GM18868 (cell line): ENCODE data around the gene ZDHHC23.

Experiments used
- ATAC-seq: cut with Tn5 transposase; IDR thresholded peaks from one replicate; pipeline ENCODE4 v1.9.1; 2021; ENCODE audit warnings: mild to moderate bottlenecking, moderate library complexity; ENCODE audit not compliant: unreplicated experiment

The ZDHHC23 gene

GRCh38 chr3:113947372-113948014, at the start of gene ZDHHC23:
Gene ZDHHC23 (plus strand): TSS chr3:113948013. CDS start chr3:113948803, 790 bp downstream.
- ATAC-seq: peak; percentile 77

- no peak for ATAC-seq
Observed at GRCh38 chr3:113898892-113899291, 48.9 kb upstream of the ZDHHC23 start.

GRCh38 chr3:113906568-113907140, 41.2 kb upstream of the ZDHHC23 start:
- ATAC-seq: no peak

- ATAC-seq: no peak
Observed at GRCh38 chr3:113908133-113908532, 39.7 kb upstream of the ZDHHC23 start.

GRCh38 chr3:113910966-113911365, 36.8 kb upstream of the ZDHHC23 start:
- no peak for ATAC-seq

GRCh38 chr3:113912552-113913236, 35.1 kb upstream of the ZDHHC23 start:
- ATAC-seq: peak; percentile 98

GRCh38 chr3:113914646-113915045, 33.2 kb upstream of the ZDHHC23 start:
- no peak for ATAC-seq

- no peak for ATAC-seq
Observed at GRCh38 chr3:113927556-113927955, 20.3 kb upstream of the ZDHHC23 start.

- no peak for ATAC-seq
Observed at GRCh38 chr3:113946831-113947230, 982 bp upstream of the ZDHHC23 start.

GRCh38 chr3:113948015-113948917, 453 bp downstream of the ZDHHC23 start:
- peak; percentile 46 for ATAC-seq

- ATAC-seq: no peak
Observed at GRCh38 chr3:113952921-113953320, 5.1 kb downstream of the ZDHHC23 start.

- no peak for ATAC-seq
Observed at GRCh38 chr3:113953677-113954076, 5.9 kb downstream of the ZDHHC23 start.

- ATAC-seq: no peak
Observed at GRCh38 chr3:113954091-113954685, 6.4 kb downstream of the ZDHHC23 start.

GRCh38 chr3:113963879-113964278, 16.1 kb downstream of the ZDHHC23 start:
- ATAC-seq: no peak

- no peak for ATAC-seq
Observed at GRCh38 chr3:113966172-113966571, 18.4 kb downstream of the ZDHHC23 start.

GRCh38 chr3:113968986-113969385, 21.2 kb downstream of the ZDHHC23 start:
- ATAC-seq: no peak

GRCh38 chr3:113977822-113978221, 30.0 kb downstream of the ZDHHC23 start:
- ATAC-seq: peak; percentile 58

- no peak for ATAC-seq
Observed at GRCh38 chr3:113979916-113980315, 32.1 kb downstream of the ZDHHC23 start.

- ATAC-seq: no peak
Observed at GRCh38 chr3:113981803-113982202, 34.0 kb downstream of the ZDHHC23 start.

- ATAC-seq: no peak
Observed at GRCh38 chr3:113983544-113983943, 35.7 kb downstream of the ZDHHC23 start.

- ATAC-seq: peak; percentile 86
Observed at GRCh38 chr3:113985541-113985940, 37.7 kb downstream of the ZDHHC23 start.
